ENCODE results near the gene CHKA.

The CHKA gene

GRCh38 chr11:68133761-68134160, 12.6 kb upstream of the CHKA start:
- no peak for TF ChIP-seq TAF1 (IDR thresholded peaks at IDR 0.05; ENCODE audit: borderline replicate concordance, insufficient read depth, low read length)

GRCh38 chr11:68130121-68130520, 8.9 kb upstream of the CHKA start:
- TF ChIP-seq SIN3A (IDR thresholded peaks at IDR 0.05; ENCODE audit: borderline replicate concordance, insufficient read depth, low read length) (no peak), POLR2AphosphoS5 (IDR thresholded peaks at IDR 0.05; ENCODE audit: low read depth, low read length) (no peak), TAF1 (IDR thresholded peaks at IDR 0.05; ENCODE audit: borderline replicate concordance, insufficient read depth, low read length) (no peak), FOXP2 (optimal IDR thresholded peaks at IDR 0.05; ENCODE audit: borderline replicate concordance, extremely low read depth, extremely low read length, insufficient read depth) (no peak), REST (IDR thresholded peaks at IDR 0.05; ENCODE audit: insufficient read depth in 1 of 2, low read depth in 2 of 2, low read length in 2 of 2) (no peak)

GRCh38 chr11:68128682-68129327, 7.6 kb upstream of the CHKA start:
- no peak for TF ChIP-seq SIN3A (IDR thresholded peaks at IDR 0.05; ENCODE audit: borderline replicate concordance, insufficient read depth, low read length)
- TF ChIP-seq FOXP2 (optimal IDR thresholded peaks at IDR 0.05; ENCODE audit: borderline replicate concordance, extremely low read depth, extremely low read length, insufficient read depth), result no peak

- TF ChIP-seq POLR2AphosphoS5 (IDR thresholded peaks at IDR 0.05; ENCODE audit: low read depth, low read length), result no peak
- TF ChIP-seq FOXP2 (optimal IDR thresholded peaks at IDR 0.05; ENCODE audit: borderline replicate concordance, extremely low read depth, extremely low read length, insufficient read depth), result no peak
- TF ChIP-seq SIN3A (IDR thresholded peaks at IDR 0.05; ENCODE audit: borderline replicate concordance, insufficient read depth, low read length), result no peak
These were observed 6.8 kb upstream of the CHKA start for GRCh38 chr11:68127714-68128681.

- no peak for TF ChIP-seq SIN3A (IDR thresholded peaks at IDR 0.05; ENCODE audit: borderline replicate concordance, insufficient read depth, low read length)
- TF ChIP-seq FOXP2 (optimal IDR thresholded peaks at IDR 0.05; ENCODE audit: borderline replicate concordance, extremely low read depth, extremely low read length, insufficient read depth), result no peak
- no peak for TF ChIP-seq POLR2AphosphoS5 (IDR thresholded peaks at IDR 0.05; ENCODE audit: low read depth, low read length)
- TF ChIP-seq TAF1 (IDR thresholded peaks at IDR 0.05; ENCODE audit: borderline replicate concordance, insufficient read depth, low read length), result no peak
- TF ChIP-seq REST (IDR thresholded peaks at IDR 0.05; ENCODE audit: insufficient read depth in 1 of 2, low read depth in 2 of 2, low read length in 2 of 2), result no peak
These were observed 4.0 kb upstream of the CHKA start for GRCh38 chr11:68125164-68125563.

- no peak for TF ChIP-seq FOXP2 (optimal IDR thresholded peaks at IDR 0.05; ENCODE audit: borderline replicate concordance, extremely low read depth, extremely low read length, insufficient read depth)
- no peak for TF ChIP-seq SIN3A (IDR thresholded peaks at IDR 0.05; ENCODE audit: borderline replicate concordance, insufficient read depth, low read length)
- TF ChIP-seq TAF1 (IDR thresholded peaks at IDR 0.05; ENCODE audit: borderline replicate concordance, insufficient read depth, low read length), result no peak
- no peak for TF ChIP-seq REST (IDR thresholded peaks at IDR 0.05; ENCODE audit: insufficient read depth in 1 of 2, low read depth in 2 of 2, low read length in 2 of 2)
- no peak for TF ChIP-seq POLR2AphosphoS5 (IDR thresholded peaks at IDR 0.05; ENCODE audit: low read depth, low read length)
These were observed 1.9 kb upstream of the CHKA start for GRCh38 chr11:68122936-68123539.
